SK-N-SH treated with all-trans-retinoic acid at 6 μM for 48 hours (cell line): ENCODE results near the gene RBMS3.

Experiments used
- ATAC-seq: fragments of 200-7000 bp; cut with Tn5 transposase; 3 replicates; pipeline ENCODE4 v1.9.1; 2020; ENCODE audit warnings: mild to moderate bottlenecking, moderate library complexity
- BACH2 ChIP-seq: fragments of 250-450 bp; sonication (Bioruptor Pico); IDR thresholded peaks from 2 replicates; pipeline ENCODE4 v1.9.0; 2021; ENCODE audit warnings: mild to moderate bottlenecking, borderline replicate concordance
- ESRRG ChIP-seq: fragments of 250-450 bp; sonication (Bioruptor Pico); IDR thresholded peaks from 2 replicates; pipeline ENCODE4 v1.6.1; 2021; ENCODE audit warnings: mild to moderate bottlenecking
- GLIS3 ChIP-seq: fragments of 250-450 bp; sonication (Bioruptor Pico); IDR thresholded peaks from 2 replicates; pipeline ENCODE4 v1.5.0; 2020; ENCODE audit warnings: mild to moderate bottlenecking, moderate library complexity
- ISL1 ChIP-seq: fragments of 250-450 bp; sonication (Bioruptor Pico); IDR thresholded peaks from 2 replicates; pipeline ENCODE4 v2.1.2; 2022; ENCODE audit warnings: mild to moderate bottlenecking, moderate library complexity
- OSR1 ChIP-seq: fragments of 250-450 bp; sonication (Bioruptor Pico); IDR thresholded peaks from 2 replicates; pipeline ENCODE4 v1.8.0; 2022; ENCODE audit warnings: moderate library complexity, mild to moderate bottlenecking, inconsistent platforms
- PPARA ChIP-seq: fragments of 250-450 bp; sonication (Bioruptor Pico); IDR thresholded peaks from 2 replicates; pipeline ENCODE4 v1.5.0; 2020; ENCODE audit warnings: mild to moderate bottlenecking, borderline replicate concordance
- RARB ChIP-seq: fragments of 250-450 bp; sonication (Bioruptor Pico); IDR thresholded peaks from 2 replicates; pipeline ENCODE4 v1.8.0; 2021; ENCODE audit warnings: mild to moderate bottlenecking, moderate library complexity
- SNAI2 ChIP-seq: fragments of 250-450 bp; sonication (Bioruptor Pico); IDR thresholded peaks from 2 replicates; pipeline ENCODE4 v1.5.0; 2020; ENCODE audit warnings: mild to moderate bottlenecking, moderate library complexity
- TCF4 ChIP-seq: fragments of 250-450 bp; sonication (Bioruptor Pico); IDR thresholded peaks from 2 replicates; pipeline ENCODE4 v1.8.0; 2021; ENCODE audit warnings: mild to moderate bottlenecking, moderate library complexity, borderline replicate concordance
- TOX ChIP-seq: fragments of 250-450 bp; sonication (Bioruptor Pico); IDR thresholded peaks from 2 replicates; pipeline ENCODE4 v1.8.0; 2021; ENCODE audit warnings: mild to moderate bottlenecking, moderate library complexity, borderline replicate concordance
- ZC3H10 ChIP-seq: fragments of 250-450 bp; sonication (Bioruptor Pico); IDR thresholded peaks from 2 replicates; pipeline ENCODE4 v1.5.1; 2021; ENCODE audit warnings: mild to moderate bottlenecking, moderate library complexity
- ZFP30 ChIP-seq: fragments of 450-650 bp; formaldehyde crosslinking; IDR thresholded peaks from 2 replicates; pipeline ENCODE4 v1.5.0; 2022; ENCODE audit warnings: mild to moderate bottlenecking, moderate library complexity
- ZNF565 ChIP-seq: fragments of 450-650 bp; formaldehyde crosslinking; conservative IDR thresholded peaks from 2 replicates; pipeline ENCODE4 v1.5.0; 2020; ENCODE audit warnings: low read depth, mild to moderate bottlenecking, moderate library complexity
- ZNF70 ChIP-seq: fragments of 450-650 bp; formaldehyde crosslinking; IDR thresholded peaks from 2 replicates; pipeline ENCODE4 v1.5.0; 2020; ENCODE audit warnings: mild to moderate bottlenecking, moderate library complexity
- ZNF8 ChIP-seq: fragments of 450-650 bp; formaldehyde crosslinking; IDR thresholded peaks from 2 replicates; pipeline ENCODE4 v1.5.0; 2020; ENCODE audit warnings: mild to moderate bottlenecking, moderate library complexity
- TF ChIP-seq, protein P1 (sequence below): fragments of 250-450 bp; sonication (Bioruptor Pico); IDR thresholded peaks from 2 replicates; pipeline ENCODE4 v1.8.0; 2021; ENCODE audit warnings: low read depth, mild to moderate bottlenecking, moderate library complexity, borderline replicate concordance
- TF ChIP-seq, protein P2 (sequence below): fragments of 250-450 bp; sonication (Bioruptor Pico); IDR thresholded peaks from 2 replicates; pipeline ENCODE4 v1.5.1; 2020; ENCODE audit warnings: low read depth, mild to moderate bottlenecking, moderate library complexity
- TF ChIP-seq, protein P3 (sequence below): fragments of 250-450 bp; sonication (Bioruptor Pico); IDR thresholded peaks from 2 replicates; pipeline ENCODE4 v1.5.1; 2021; ENCODE audit warnings: mild to moderate bottlenecking, moderate library complexity
- TF ChIP-seq, protein P4 (sequence below): fragments of 250-450 bp; sonication (Bioruptor Pico); IDR thresholded peaks from 2 replicates; pipeline ENCODE4 v1.5.0; 2020; ENCODE audit warnings: mild to moderate bottlenecking, moderate library complexity

Gene RBMS3

DNA sequence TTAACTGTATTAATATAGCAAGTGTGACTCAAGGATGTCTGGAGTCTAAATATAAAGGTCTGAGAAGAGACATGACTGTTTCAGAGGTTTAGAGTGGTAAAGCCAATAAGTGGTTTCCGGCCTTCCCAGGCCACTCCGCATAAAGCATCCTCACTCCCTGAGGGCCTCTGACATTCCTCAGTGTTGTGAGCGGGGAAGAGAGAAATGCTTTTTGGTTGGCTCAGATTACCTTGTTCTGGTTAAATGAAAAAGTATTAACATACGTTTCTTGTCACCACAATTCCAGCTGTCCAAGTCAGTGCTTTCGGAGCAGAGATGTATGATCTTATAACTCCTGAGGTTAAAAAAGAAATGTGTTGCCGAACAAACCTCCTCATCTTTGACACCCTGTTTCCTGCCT lies 103.8 kb downstream of the RBMS3 start:
- TF ChIP-seq, protein P1, sequence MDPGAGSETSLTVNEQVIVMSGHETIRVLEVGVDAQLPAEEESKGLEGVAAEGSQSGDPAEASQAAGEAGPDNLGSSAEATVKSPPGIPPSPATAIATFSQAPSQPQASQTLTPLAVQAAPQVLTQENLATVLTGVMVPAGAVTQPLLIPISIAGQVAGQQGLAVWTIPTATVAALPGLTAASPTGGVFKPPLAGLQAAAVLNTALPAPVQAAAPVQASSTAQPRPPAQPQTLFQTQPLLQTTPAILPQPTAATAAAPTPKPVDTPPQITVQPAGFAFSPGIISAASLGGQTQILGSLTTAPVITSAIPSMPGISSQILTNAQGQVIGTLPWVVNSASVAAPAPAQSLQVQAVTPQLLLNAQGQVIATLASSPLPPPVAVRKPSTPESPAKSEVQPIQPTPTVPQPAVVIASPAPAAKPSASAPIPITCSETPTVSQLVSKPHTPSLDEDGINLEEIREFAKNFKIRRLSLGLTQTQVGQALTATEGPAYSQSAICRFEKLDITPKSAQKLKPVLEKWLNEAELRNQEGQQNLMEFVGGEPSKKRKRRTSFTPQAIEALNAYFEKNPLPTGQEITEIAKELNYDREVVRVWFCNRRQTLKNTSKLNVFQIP (CRISPR knock-in tag), result no peak
- TF ChIP-seq ISL1 (CRISPR knock-in tag) (peak; percentile 40), BACH2 (CRISPR knock-in tag) (no peak), ESRRG (CRISPR knock-in tag) (no peak), ZNF70 (CRISPR knock-in tag) (no peak), GLIS3 (CRISPR knock-in tag) (no peak), ZNF565 (CRISPR knock-in tag) (no peak), ZNF8 (CRISPR knock-in tag) (no peak), ZFP30 (no peak), PPARA (CRISPR knock-in tag) (no peak), RARB (CRISPR knock-in tag) (0 out of 2 replicates have a peak, but pooled peaks have one; percentile 59)
- TF ChIP-seq, all 23 proteins: peak for 2

DNA sequence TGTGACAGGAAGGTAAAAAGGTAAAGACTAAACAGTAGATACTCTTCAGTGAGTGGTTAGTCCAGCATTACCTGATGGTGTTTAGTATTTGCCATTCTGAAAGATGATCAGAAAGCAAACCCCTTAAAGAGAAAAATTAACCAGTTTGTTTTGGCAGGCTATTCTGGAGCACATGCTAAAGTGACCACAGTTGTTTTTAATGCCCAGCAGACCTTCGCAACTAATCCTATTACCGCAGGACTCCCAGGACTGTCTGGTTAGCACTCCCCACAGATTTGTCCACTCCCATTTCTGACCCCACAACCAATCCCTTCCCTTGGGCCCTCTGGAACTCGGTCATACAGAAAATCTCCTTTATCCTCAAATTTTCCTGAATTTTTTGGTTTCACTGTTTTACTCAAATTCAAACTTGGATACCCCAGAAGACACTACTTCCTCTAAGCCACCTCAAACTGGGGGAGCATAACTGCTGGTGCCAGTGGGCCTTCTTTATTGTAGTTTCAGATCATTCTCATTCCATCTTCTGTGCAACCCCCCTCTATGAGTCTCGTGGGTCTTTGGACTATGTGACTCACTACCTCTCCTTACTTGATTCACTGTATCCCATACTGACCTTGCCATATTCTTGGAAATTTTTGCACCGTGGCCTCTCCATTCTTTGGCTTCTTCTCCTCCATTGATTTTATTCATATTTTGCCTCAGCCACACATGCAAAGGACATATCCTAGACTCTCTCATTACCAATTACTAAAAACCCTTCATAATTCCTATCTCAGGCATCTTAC lies 104.4 kb downstream of the RBMS3 start:
- TF ChIP-seq, protein P2, sequence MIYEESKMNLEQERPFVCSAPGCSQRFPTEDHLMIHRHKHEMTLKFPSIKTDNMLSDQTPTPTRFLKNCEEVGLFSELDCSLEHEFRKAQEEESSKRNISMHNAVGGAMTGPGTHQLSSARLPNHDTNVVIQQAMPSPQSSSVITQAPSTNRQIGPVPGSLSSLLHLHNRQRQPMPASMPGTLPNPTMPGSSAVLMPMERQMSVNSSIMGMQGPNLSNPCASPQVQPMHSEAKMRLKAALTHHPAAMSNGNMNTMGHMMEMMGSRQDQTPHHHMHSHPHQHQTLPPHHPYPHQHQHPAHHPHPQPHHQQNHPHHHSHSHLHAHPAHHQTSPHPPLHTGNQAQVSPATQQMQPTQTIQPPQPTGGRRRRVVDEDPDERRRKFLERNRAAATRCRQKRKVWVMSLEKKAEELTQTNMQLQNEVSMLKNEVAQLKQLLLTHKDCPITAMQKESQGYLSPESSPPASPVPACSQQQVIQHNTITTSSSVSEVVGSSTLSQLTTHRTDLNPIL (CRISPR knock-in tag), result no peak
- TF ChIP-seq ZC3H10 (no peak), PPARA (CRISPR knock-in tag) (no peak), OSR1 (no peak), ZNF565 (CRISPR knock-in tag) (no peak), TCF4 (CRISPR knock-in tag) (peak; percentile 64; the same call in 1 of the 2 replicates), ZNF8 (CRISPR knock-in tag) (no peak), ZFP30 (no peak), SNAI2 (no peak), ESRRG (CRISPR knock-in tag) (no peak), TOX (CRISPR knock-in tag) (no peak), BACH2 (CRISPR knock-in tag) (0 out of 2 replicates have a peak, but pooled peaks have one; percentile 30), ISL1 (CRISPR knock-in tag) (no peak)
- TF ChIP-seq, protein P3, sequence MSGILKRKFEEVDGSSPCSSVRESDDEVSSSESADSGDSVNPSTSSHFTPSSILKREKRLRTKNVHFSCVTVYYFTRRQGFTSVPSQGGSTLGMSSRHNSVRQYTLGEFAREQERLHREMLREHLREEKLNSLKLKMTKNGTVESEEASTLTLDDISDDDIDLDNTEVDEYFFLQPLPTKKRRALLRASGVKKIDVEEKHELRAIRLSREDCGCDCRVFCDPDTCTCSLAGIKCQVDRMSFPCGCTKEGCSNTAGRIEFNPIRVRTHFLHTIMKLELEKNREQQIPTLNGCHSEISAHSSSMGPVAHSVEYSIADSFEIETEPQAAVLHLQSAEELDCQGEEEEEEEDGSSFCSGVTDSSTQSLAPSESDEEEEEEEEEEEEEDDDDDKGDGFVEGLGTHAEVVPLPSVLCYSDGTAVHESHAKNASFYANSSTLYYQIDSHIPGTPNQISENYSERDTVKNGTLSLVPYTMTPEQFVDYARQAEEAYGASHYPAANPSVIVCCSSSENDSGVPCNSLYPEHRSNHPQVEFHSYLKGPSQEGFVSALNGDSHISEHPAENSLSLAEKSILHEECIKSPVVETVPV, result no peak
- TF ChIP-seq, protein P4, sequence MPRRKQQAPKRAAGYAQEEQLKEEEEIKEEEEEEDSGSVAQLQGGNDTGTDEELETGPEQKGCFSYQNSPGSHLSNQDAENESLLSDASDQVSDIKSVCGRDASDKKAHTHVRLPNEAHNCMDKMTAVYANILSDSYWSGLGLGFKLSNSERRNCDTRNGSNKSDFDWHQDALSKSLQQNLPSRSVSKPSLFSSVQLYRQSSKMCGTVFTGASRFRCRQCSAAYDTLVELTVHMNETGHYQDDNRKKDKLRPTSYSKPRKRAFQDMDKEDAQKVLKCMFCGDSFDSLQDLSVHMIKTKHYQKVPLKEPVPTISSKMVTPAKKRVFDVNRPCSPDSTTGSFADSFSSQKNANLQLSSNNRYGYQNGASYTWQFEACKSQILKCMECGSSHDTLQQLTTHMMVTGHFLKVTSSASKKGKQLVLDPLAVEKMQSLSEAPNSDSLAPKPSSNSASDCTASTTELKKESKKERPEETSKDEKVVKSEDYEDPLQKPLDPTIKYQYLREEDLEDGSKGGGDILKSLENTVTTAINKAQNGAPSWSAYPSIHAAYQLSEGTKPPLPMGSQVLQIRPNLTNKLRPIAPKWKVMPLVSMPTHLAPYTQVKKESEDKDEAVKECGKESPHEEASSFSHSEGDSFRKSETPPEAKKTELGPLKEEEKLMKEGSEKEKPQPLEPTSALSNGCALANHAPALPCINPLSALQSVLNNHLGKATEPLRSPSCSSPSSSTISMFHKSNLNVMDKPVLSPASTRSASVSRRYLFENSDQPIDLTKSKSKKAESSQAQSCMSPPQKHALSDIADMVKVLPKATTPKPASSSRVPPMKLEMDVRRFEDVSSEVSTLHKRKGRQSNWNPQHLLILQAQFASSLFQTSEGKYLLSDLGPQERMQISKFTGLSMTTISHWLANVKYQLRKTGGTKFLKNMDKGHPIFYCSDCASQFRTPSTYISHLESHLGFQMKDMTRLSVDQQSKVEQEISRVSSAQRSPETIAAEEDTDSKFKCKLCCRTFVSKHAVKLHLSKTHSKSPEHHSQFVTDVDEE, result no peak
- ATAC-seq, result peak; percentile 82

More for the DNA sequence above, 103.8 kb downstream of the RBMS3 start:
- ATAC-seq, result peak; percentile 97

DNA sequence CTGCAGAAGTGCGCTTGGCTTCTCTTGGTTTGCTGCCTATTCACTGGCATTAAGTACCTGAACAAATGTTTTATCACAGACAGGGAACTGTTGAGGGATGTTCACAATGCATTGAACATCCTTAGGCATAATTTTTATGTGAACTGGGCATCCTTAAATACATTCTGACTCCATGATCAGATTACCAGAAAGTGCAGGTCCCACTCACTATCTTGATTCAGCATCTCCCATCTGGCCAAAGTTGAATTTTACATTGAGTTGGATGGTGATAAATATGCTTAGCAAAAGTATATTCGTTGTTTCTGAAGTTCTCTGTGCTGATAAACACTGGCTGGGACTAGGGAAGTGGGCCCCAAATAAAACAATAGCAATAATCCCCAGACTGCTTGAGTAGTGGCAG lies 108.5 kb downstream of the RBMS3 start:
- peak; percentile 73; the same call in 1 of the 2 replicates for TF ChIP-seq TCF4 (CRISPR knock-in tag)
- TF ChIP-seq, protein P4, result peak; percentile 66; the same call in 1 of the 2 replicates
- TF ChIP-seq ZNF8 (CRISPR knock-in tag), result no peak
- no peak for TF ChIP-seq TOX (CRISPR knock-in tag)
- ATAC-seq, result no peak
